Measurements from ENCODE around the gene CORO2A. TPM values are rescaled to one million over a fixed set of nuclear protein-coding genes. Genes with fewer than 3 reads are reported as not detected.

The CORO2A gene
- total and polyA plus RNA-seq, 10 donors, result 1.3 to 11.0 (median 6.1) TPM

DNA sequence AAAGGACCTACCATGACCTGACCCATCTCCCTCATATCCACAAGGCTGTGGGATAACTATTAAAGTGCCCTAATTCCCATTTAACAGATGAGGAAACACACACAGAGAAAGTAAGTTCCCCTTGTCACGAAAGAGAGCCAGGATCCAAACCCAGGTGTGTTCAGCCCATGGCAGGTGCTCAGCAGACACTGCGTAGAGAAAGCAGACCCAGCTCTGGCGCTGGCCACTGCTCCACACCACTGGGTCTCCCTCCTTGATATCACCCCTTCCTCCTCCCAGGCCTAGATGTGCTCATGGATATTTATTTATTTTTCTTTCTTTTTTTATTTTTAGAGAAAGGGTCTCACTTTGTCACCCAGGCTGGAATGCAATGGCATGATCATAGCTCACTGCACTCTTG, 24.0 kb upstream of the CORO2A start:
- no peaks in the 10 kb centered on the region for H3K4me1 ChIP-seq
- peaks cover 0 to 98% (median 38%) of the 10 kb centered on the region in 6 donors for H3K36me3 ChIP-seq
- no peak overlapping the region for H3K27ac ChIP-seq
- no peaks in the 10 kb centered on the region for H3K27me3 ChIP-seq (replicated peaks in 1 of 7)
- DNase-seq, result peak; percentile 52
- no peak overlapping the region for H3K4me3 ChIP-seq
- no peaks in the 10 kb centered on the region for H3K9me3 ChIP-seq
- 89 to 97% (median 96%) methylated on average over 3 of the region's 3 CpGs for WGBS, 5 donors
- intact Hi-C loops (cut with DNase I; ENCODE audit: low total_unique reads), result no loop called here
- TF ChIP-seq POLR2AphosphoS5 (IDR thresholded peaks at IDR 0.05) (no peak), POLR2A (IDR thresholded peaks at IDR 0.05) (no peak)
- TF ChIP-seq, protein P1, sequence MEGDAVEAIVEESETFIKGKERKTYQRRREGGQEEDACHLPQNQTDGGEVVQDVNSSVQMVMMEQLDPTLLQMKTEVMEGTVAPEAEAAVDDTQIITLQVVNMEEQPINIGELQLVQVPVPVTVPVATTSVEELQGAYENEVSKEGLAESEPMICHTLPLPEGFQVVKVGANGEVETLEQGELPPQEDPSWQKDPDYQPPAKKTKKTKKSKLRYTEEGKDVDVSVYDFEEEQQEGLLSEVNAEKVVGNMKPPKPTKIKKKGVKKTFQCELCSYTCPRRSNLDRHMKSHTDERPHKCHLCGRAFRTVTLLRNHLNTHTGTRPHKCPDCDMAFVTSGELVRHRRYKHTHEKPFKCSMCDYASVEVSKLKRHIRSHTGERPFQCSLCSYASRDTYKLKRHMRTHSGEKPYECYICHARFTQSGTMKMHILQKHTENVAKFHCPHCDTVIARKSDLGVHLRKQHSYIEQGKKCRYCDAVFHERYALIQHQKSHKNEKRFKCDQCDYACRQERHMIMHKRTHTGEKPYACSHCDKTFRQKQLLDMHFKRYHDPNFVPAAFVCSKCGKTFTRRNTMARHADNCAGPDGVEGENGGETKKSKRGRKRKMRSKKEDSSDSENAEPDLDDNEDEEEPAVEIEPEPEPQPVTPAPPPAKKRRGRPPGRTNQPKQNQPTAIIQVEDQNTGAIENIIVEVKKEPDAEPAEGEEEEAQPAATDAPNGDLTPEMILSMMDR (IDR thresholded peaks at IDR 0.05 in 8 of 11, conservative IDR thresholded peaks at IDR 0.05 in 3 of 11), result no peak

DNA sequence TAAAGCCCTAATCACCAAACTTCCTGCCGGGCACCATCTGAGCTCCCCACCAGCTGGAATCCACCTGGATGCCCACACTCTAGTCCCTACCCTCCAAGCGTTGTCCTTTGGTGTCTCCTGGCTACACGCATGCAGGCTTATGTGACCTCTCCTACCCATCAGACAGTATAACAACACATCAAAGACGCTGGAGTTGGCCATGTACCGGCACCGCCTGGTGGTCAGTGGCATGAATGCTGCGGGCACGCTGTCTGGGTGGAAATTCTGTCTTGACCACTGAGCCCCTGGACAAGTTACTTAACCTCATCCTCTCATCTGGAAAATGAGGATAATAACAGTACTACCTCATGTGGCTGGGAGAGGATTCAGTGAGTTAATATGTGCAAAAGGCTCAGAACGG, 23.4 kb upstream of the CORO2A start:
- no peak for TF ChIP-seq POLR2A (IDR thresholded peaks at IDR 0.05)
- TF ChIP-seq, protein P1 (IDR thresholded peaks at IDR 0.05 in 8 of 11, conservative IDR thresholded peaks at IDR 0.05 in 3 of 11), result peak in 7 of 11 experiments; percentile 15 to 46 (median 28)
- no peak overlapping the region for H3K4me3 ChIP-seq
- H3K27me3 ChIP-seq (replicated peaks in 1 of 7), result no peaks in the 10 kb centered on the region
- WGBS, 5 donors, result 85 to 91% (median 90%) methylated on average over 9 of the region's 9 CpGs
- intact Hi-C loops (cut with DNase I; ENCODE audit: low total_unique reads), result no loop called here
- H3K36me3 ChIP-seq, result peaks cover 0 to 98% (median 33%) of the 10 kb centered on the region in 6 donors
- no peaks in the 10 kb centered on the region for H3K9me3 ChIP-seq
- DNase-seq, result peak; percentile 53
- no peaks in the 10 kb centered on the region for H3K4me1 ChIP-seq
- H3K27ac ChIP-seq, result no peak overlapping the region

DNA sequence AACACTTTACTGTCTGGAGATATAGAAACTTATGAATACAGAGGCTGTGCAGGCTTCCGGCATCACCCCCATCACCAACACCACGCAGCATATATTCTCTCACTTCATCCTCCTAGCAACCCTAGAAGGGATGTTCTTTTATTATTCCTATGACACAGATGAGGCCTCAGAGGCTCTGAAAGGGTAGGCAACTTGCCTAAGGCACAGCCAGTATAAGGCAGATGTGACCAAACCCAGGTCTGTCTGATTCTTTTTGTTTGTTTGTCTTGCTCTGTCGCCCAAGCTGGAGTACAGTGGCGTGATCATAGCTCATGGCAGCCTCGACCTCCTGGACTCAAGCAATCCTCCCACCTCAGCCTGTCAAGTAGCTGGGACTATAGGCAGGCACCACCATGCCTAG, 22.8 kb upstream of the CORO2A start:
- intact Hi-C loops (cut with DNase I; ENCODE audit: low total_unique reads), result no loop called here

DNA sequence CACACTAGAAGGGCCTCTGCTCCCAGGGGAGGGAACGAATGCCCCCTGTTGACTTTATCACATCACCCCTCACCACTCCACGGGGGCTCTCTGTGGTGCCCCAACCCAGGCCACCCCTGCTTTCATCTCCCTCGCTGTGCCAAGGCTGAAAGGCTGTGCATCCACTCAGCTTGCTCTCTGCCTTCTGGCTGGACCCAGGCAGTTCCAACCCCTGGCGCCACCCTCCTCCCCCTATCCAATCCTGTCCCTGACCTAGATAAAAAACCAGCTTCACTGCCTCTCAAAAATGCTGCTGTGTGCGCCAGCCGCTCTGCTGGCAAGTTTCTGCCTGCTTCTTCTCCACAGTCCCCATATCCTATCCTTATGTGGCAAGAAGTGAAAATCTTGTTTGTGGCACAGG, 22.4 kb upstream of the CORO2A start:
- peaks cover 0 to 98% (median 29%) of the 10 kb centered on the region in 6 donors for H3K36me3 ChIP-seq
- no peak overlapping the region for H3K4me3 ChIP-seq
- no peaks in the 10 kb centered on the region for H3K4me1 ChIP-seq
- H3K27me3 ChIP-seq (replicated peaks in 1 of 7), result no peaks in the 10 kb centered on the region
- TF ChIP-seq POLR2AphosphoS5 (IDR thresholded peaks at IDR 0.05) (no peak), POLR2A (IDR thresholded peaks at IDR 0.05) (no peak)
- TF ChIP-seq, protein P1 (IDR thresholded peaks at IDR 0.05 in 8 of 11, conservative IDR thresholded peaks at IDR 0.05 in 3 of 11), result no peak
- peak; percentile 44 for DNase-seq
- no peaks in the 10 kb centered on the region for H3K9me3 ChIP-seq
- 76 to 94% (median 83%) methylated on average over 6 of the region's 6 CpGs for WGBS, 5 donors
- H3K27ac ChIP-seq, result no peak overlapping the region
- intact Hi-C loops (cut with DNase I; ENCODE audit: low total_unique reads), result no loop called here

More for the DNA sequence above, 22.8 kb upstream of the CORO2A start:
- Histone ChIP-seq H3K4me1 (no peaks in the 10 kb centered on the region), H3K4me3 (no peak overlapping the region), H3K27ac (no peak overlapping the region), H3K9me3 (no peaks in the 10 kb centered on the region), H3K27me3 (replicated peaks in 1 of 7) (no peaks in the 10 kb centered on the region), H3K36me3 (peaks cover 0 to 98% (median 31%) of the 10 kb centered on the region in 6 donors)
- TF ChIP-seq, protein P1 (IDR thresholded peaks at IDR 0.05 in 8 of 11, conservative IDR thresholded peaks at IDR 0.05 in 3 of 11), result no peak
- TF ChIP-seq POLR2AphosphoS5 (IDR thresholded peaks at IDR 0.05) (no peak), POLR2A (IDR thresholded peaks at IDR 0.05) (no peak)
- no peak for DNase-seq
- WGBS, 5 donors, result 85 to 91% (median 90%) methylated on average over 5 of the region's 5 CpGs

Data from spleen (tissue), 11 donors.